Stimulated activated CD4-positive, alpha-beta T cell treated with anti-CD3 and anti-CD28 coated beads, TNF-alpha, amount 100 ng/mL, for 48 hours (primary cell): ENCODE data around the gene DCST2.

Source experiments
- DNase-seq, 3 donors: peaks; one replicate each; pipeline ENCODE4 v3.0.0-alpha.2; 2020; ENCODE audit warnings: low read depth in 3 of 3

Gene DCST2

GRCh38 chr1:154975409-154976059, 58.0 kb downstream of the DCST2 start:
- peak in 2 of 3 donors; percentile 36 to 59 for DNase-seq

- peak; percentile 87 to 93 (median 90) for DNase-seq
These were observed 58.7 kb downstream of the DCST2 start for GRCh38 chr1:154974808-154975408.

- peak; percentile 87 to 94 (median 89) for DNase-seq
These were observed 59.3 kb downstream of the DCST2 start, which contains the start of gene CKS1B for GRCh38 chr1:154974102-154974807. Gene CKS1B, plus strand, starts transcription at chr1:154974681. Its CDS starts 65 bp downstream, at chr1:154974746.

- peak; percentile 94 to 97 (median 95) for DNase-seq
These were observed 60.1 kb downstream of the DCST2 start for GRCh38 chr1:154973344-154974101.

- DNase-seq = no peak
These were observed 60.9 kb downstream of the DCST2 start for GRCh38 chr1:154972517-154973343.

GRCh38 chr1:154972213-154972516, 61.4 kb downstream of the DCST2 start:
- no peak for DNase-seq

- no peak for DNase-seq
These were observed 62.1 kb downstream of the DCST2 start for GRCh38 chr1:154971341-154971998.

GRCh38 chr1:154970631-154971340, 62.8 kb downstream of the DCST2 start, which contains the start of gene SHC1:
Gene SHC1, minus strand, starts transcription at chr1:154970747. Its CDS starts 221 bp downstream, at chr1:154970526.
- DNase-seq = peak in 1 of 3 donors; percentile 20

- no peak for DNase-seq
These were observed 63.6 kb downstream of the DCST2 start for GRCh38 chr1:154969860-154970452.

GRCh38 chr1:154969246-154969645, 64.3 kb downstream of the DCST2 start:
- no peak for DNase-seq

GRCh38 chr1:154968731-154969130, 64.8 kb downstream of the DCST2 start:
- DNase-seq = no peak
